Brain pericyte (primary cell): Measurements from ENCODE around the gene CARS2.
"Not testable (repeated sequence)": the region's sequence is repeated elsewhere in the genome, so short reads cannot be mapped to it uniquely, and the experiment has no call there.

Source experiments
- DNase-seq: peaks from one replicate; pipeline ENCODE4 v3.0.0-alpha.2; 2012; ENCODE audit warnings: low read depth, low spot score

Gene CARS2

GRCh38 chr13:110706570-110707372 is 855 bp upstream of the CARS2 start:
- no peak for DNase-seq

- DNase-seq = no peak
Observed at GRCh38 chr13:110705356-110705825, 525 bp downstream of the CARS2 start.

GRCh38 chr13:110702591-110703526 is 3.1 kb downstream of the CARS2 start:
- DNase-seq = peak; percentile 59

- no peak for DNase-seq
Observed at GRCh38 chr13:110702089-110702488, 3.8 kb downstream of the CARS2 start.

GRCh38 chr13:110701061-110701460 is 4.9 kb downstream of the CARS2 start:
- DNase-seq = not testable (repeated sequence)

- no peak for DNase-seq
Observed at GRCh38 chr13:110700641-110701040, 5.3 kb downstream of the CARS2 start.

- no peak for DNase-seq
Observed at GRCh38 chr13:110700186-110700585, 5.7 kb downstream of the CARS2 start.

- no peak for DNase-seq
Observed at GRCh38 chr13:110699148-110700145, 6.5 kb downstream of the CARS2 start.

GRCh38 chr13:110698689-110699088 is 7.2 kb downstream of the CARS2 start:
- no peak for DNase-seq

GRCh38 chr13:110697842-110698241 is 8.1 kb downstream of the CARS2 start:
- DNase-seq = no peak

- no peak for DNase-seq
Observed at GRCh38 chr13:110696776-110697175, 9.1 kb downstream of the CARS2 start.

- not testable (repeated sequence) for DNase-seq
Observed at GRCh38 chr13:110695774-110696173, 10.1 kb downstream of the CARS2 start.

GRCh38 chr13:110690516-110690915 is 15.4 kb downstream of the CARS2 start:
- no peak for DNase-seq

GRCh38 chr13:110689711-110690110 is 16.2 kb downstream of the CARS2 start:
- DNase-seq = no peak

GRCh38 chr13:110689041-110689440 is 16.9 kb downstream of the CARS2 start:
- no peak for DNase-seq

- no peak for DNase-seq
Observed at GRCh38 chr13:110687736-110688135, 18.2 kb downstream of the CARS2 start.

GRCh38 chr13:110685305-110686020 is 20.5 kb downstream of the CARS2 start:
- no peak for DNase-seq

- DNase-seq = no peak
Observed at GRCh38 chr13:110684388-110685056, 21.4 kb downstream of the CARS2 start.

GRCh38 chr13:110683921-110684320 is 22.0 kb downstream of the CARS2 start:
- DNase-seq = no peak
